ENCODE results near the gene NCKAP5.

GRCh38 chr2:133503927-133504326 is 64.3 kb downstream of the NCKAP5 start:
- TF ChIP-seq, protein P1, sequence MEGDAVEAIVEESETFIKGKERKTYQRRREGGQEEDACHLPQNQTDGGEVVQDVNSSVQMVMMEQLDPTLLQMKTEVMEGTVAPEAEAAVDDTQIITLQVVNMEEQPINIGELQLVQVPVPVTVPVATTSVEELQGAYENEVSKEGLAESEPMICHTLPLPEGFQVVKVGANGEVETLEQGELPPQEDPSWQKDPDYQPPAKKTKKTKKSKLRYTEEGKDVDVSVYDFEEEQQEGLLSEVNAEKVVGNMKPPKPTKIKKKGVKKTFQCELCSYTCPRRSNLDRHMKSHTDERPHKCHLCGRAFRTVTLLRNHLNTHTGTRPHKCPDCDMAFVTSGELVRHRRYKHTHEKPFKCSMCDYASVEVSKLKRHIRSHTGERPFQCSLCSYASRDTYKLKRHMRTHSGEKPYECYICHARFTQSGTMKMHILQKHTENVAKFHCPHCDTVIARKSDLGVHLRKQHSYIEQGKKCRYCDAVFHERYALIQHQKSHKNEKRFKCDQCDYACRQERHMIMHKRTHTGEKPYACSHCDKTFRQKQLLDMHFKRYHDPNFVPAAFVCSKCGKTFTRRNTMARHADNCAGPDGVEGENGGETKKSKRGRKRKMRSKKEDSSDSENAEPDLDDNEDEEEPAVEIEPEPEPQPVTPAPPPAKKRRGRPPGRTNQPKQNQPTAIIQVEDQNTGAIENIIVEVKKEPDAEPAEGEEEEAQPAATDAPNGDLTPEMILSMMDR (conservative IDR thresholded peaks at IDR 0.05), result no peak
- TF ChIP-seq EZH2 (IDR thresholded peaks at IDR 0.05; ENCODE audit: low read depth), result no peak
